Progenitor cell of endocrine pancreas (in vitro differentiated cells): ENCODE results near the gene KCNA5. TPM values are rescaled to one million over a fixed set of nuclear protein-coding genes. Genes with fewer than 3 reads are reported as not detected.

ENCODE experiments used
- DNase-seq: peaks from one replicate; pipeline ENCODE4 v3.0.0; 2021; ENCODE audit warnings: low spot score; ENCODE audit not compliant: unreplicated experiment
- H3K27ac Mint-ChIP-seq: 2 replicates; pipeline ENCODE4 v1.8.0; 2021; ENCODE audit warnings: mild to moderate bottlenecking, moderate library complexity, mixed read lengths
- H3K27me3 Mint-ChIP-seq: 2 replicates; pipeline ENCODE4 v1.8.0; 2021; ENCODE audit warnings: mixed read lengths
- H3K36me3 Mint-ChIP-seq: 2 replicates; pipeline ENCODE4 v1.8.0; 2022; ENCODE audit warnings: mixed read lengths; ENCODE audit not compliant: insufficient read depth
- H3K4me1 Mint-ChIP-seq: 2 replicates; pipeline ENCODE4 v1.8.0; 2021; ENCODE audit warnings: low read depth, mixed read lengths
- H3K4me3 Mint-ChIP-seq: 2 replicates; pipeline ENCODE4 v1.8.0; 2021; ENCODE audit warnings: low read depth, mild to moderate bottlenecking, moderate library complexity, mixed read lengths
- H3K9me3 Mint-ChIP-seq: 2 replicates; pipeline ENCODE4 v1.8.0; 2021; ENCODE audit warnings: low read depth, mixed read lengths
- CTCF ChIP-seq: fragments of 200-600 bp; sonication (generic); IDR thresholded peaks from one replicate; pipeline ENCODE4 v1.5.0; 2021; ENCODE audit warnings: antibody characterized with exemption, mild to moderate bottlenecking; ENCODE audit not compliant: unreplicated experiment
- total RNA-seq: library from RNA; stranded (reverse); gene quantifications from 2 replicates; pipeline ENCODE4 v1.2.1, GENCODE V29; 2021

Gene KCNA5
- total RNA-seq, 1 donor from 2014 or later = 0.72 TPM

GRCh38 chr12:5059358-5059757, 15.7 kb downstream of the KCNA5 start:
- peaks cover 58% of the 10 kb centered on the region for H3K27me3 Mint-ChIP-seq
- no peak overlapping the region for H3K27ac Mint-ChIP-seq
- H3K36me3 Mint-ChIP-seq = no peaks in the 10 kb centered on the region
- H3K4me3 Mint-ChIP-seq = no peak overlapping the region
- no peak for DNase-seq
- no peaks in the 10 kb centered on the region for H3K4me1 Mint-ChIP-seq
- no peak for TF ChIP-seq CTCF
- no peaks in the 10 kb centered on the region for H3K9me3 Mint-ChIP-seq

- no peak for DNase-seq
- no peaks in the 10 kb centered on the region for H3K36me3 Mint-ChIP-seq
- peaks cover 69% of the 10 kb centered on the region for H3K27me3 Mint-ChIP-seq
- no peak for TF ChIP-seq CTCF
- no peak overlapping the region for H3K27ac Mint-ChIP-seq
- H3K9me3 Mint-ChIP-seq = no peaks in the 10 kb centered on the region
- H3K4me1 Mint-ChIP-seq = no peaks in the 10 kb centered on the region
- no peak overlapping the region for H3K4me3 Mint-ChIP-seq
Measured at GRCh38 chr12:5060958-5061357, 17.3 kb downstream of the KCNA5 start.

GRCh38 chr12:5063149-5063548, 19.5 kb downstream of the KCNA5 start:
- no peak for TF ChIP-seq CTCF
- Mint-ChIP-seq H3K4me1 (peaks cover 6% of the 10 kb centered on the region), H3K36me3 (no peaks in the 10 kb centered on the region)

GRCh38 chr12:5064913-5065490, 21.3 kb downstream of the KCNA5 start:
- no peak for DNase-seq
- TF ChIP-seq CTCF = no peak
- Mint-ChIP-seq H3K4me1 (peaks cover 23% of the 10 kb centered on the region), H3K27ac (no peak overlapping the region), H3K36me3 (no peaks in the 10 kb centered on the region), H3K27me3 (peaks cover 54% of the 10 kb centered on the region), H3K9me3 (no peaks in the 10 kb centered on the region), H3K4me3 (no peak overlapping the region)

More at GRCh38 chr12:5063149-5063548, 19.5 kb downstream of the KCNA5 start:
- Mint-ChIP-seq H3K27ac (no peak overlapping the region), H3K9me3 (no peaks in the 10 kb centered on the region), H3K27me3 (peaks cover 65% of the 10 kb centered on the region), H3K4me3 (no peak overlapping the region)
- no peak for DNase-seq

- H3K27ac Mint-ChIP-seq = no peak overlapping the region
- peaks cover 52% of the 10 kb centered on the region for H3K27me3 Mint-ChIP-seq
- H3K4me3 Mint-ChIP-seq = no peak overlapping the region
- peaks cover 28% of the 10 kb centered on the region for H3K4me1 Mint-ChIP-seq
- no peaks in the 10 kb centered on the region for H3K9me3 Mint-ChIP-seq
- no peak for DNase-seq
- no peaks in the 10 kb centered on the region for H3K36me3 Mint-ChIP-seq
- no peak for TF ChIP-seq CTCF
Measured at GRCh38 chr12:5066251-5066650, 22.6 kb downstream of the KCNA5 start.
